GM12878 (cell line): ENCODE results near the gene MYBPC2. TPM values are rescaled to one million over a fixed set of nuclear protein-coding genes. Genes with fewer than 3 reads are reported as not detected.

ENCODE experiments used
- CBFB ChIP-seq: IDR thresholded peaks from 2 replicates; pipeline ENCODE4 v1.6.1; 2016; ENCODE audit warnings: antibody characterized with exemption, low read depth
- CREB1 ChIP-seq: IDR thresholded peaks from 2 replicates; pipeline ENCODE4 v1.6.1; 2012; ENCODE audit warnings: low read depth, mild to moderate bottlenecking, inconsistent platforms
- EGR1 ChIP-seq, 2 experiments: IDR thresholded peaks; 1 replicate in 1 of 2; 2 replicates in 1 of 2; pipeline ENCODE4 v1.6.1; 2011 to 2012; ENCODE audit warnings: low read depth in 2 of 2, low read length in 2 of 2, borderline replicate concordance in 1 of 2, mild to moderate bottlenecking in 1 of 2, moderate library complexity in 1 of 2
- MEF2A ChIP-seq: IDR thresholded peaks from 2 replicates; pipeline ENCODE4 v1.6.1; 2011; ENCODE audit warnings: low read depth, mild to moderate bottlenecking, low read length, moderate library complexity; ENCODE audit not compliant: insufficient read depth
- PAX5 ChIP-seq: IDR thresholded peaks from 2 replicates; pipeline ENCODE4 v1.6.1; 2011; ENCODE audit warnings: low read depth, low read length, borderline replicate concordance
- SMAD5 ChIP-seq: IDR thresholded peaks from 2 replicates; pipeline ENCODE4 v1.6.1; 2016; ENCODE audit warnings: antibody characterized with exemption, low read depth
- ZBTB11 ChIP-seq: fragments of 450-650 bp; formaldehyde crosslinking; IDR thresholded peaks from 2 replicates; pipeline ENCODE4 v1.5.0; 2022; ENCODE audit warnings: mild to moderate bottlenecking, missing genetic modification characterization
- polyA plus RNA-seq, 11 experiments: library from polyadenylated mRNA; depleted of rRNA in 4 of 11; unstranded in 6 of 11; stranded (reverse) in 5 of 11; fragments of >200 nt; fragmentation: Nextera tagmentation in 4 of 11; fragmentation: Illumina TruSeq in 1 of 11; extraction: Ambion mirVana in 4 of 11; extraction: Trizol in 1 of 11; gene quantifications; 1 replicate in 1 of 11; 2 replicates in 10 of 11; pipeline versions ENCODE4 v1.2.1 to v1.2.3, GENCODE V29; 2011 to 2016; ENCODE audit warnings: inconsistent platforms in 2 of 11, missing spikeins in 2 of 11, low read depth in 1 of 11
- total RNA-seq, 4 experiments: library from RNA; depleted of rRNA in 3 of 4; stranded (reverse); fragments of >200 nt in 3 of 4; fragmentation: Illumina TruSeq in 1 of 4; extraction: Trizol in 1 of 4; gene quantifications; 2 replicates each; pipeline versions ENCODE4 v1.2.1 to v1.2.3, GENCODE V29; 2013 to 2021
- TF ChIP-seq, protein P1 (sequence below): fragments of 450-650 bp; IDR thresholded peaks from 2 replicates; pipeline ENCODE4 v1.6.1; 2016; ENCODE audit warnings: mild to moderate bottlenecking, moderate library complexity, borderline replicate concordance

MYBPC2 gene
- total and polyA plus RNA-seq, 10 of the 15 experiments (the other 5 are each of a cell fraction or from before 2014, with no cell fraction given) = 0.09 to 2.6 (median 0.61) TPM

- TF ChIP-seq ZBTB11 (CRISPR knock-in tag) (no peak), MEF2A (no peak), EGR1 (IDR thresholded peaks at IDR 0.05; ENCODE audit: borderline replicate concordance in 1 of 2, low read depth in 2 of 2, low read length in 2 of 2) (0 out of 3 replicates have a peak, but pooled peaks of 1 of the 2 experiments have one; percentile 59), CREB1 (no peak), SMAD5 (no peak), PAX5 (no peak), CBFB (no peak)
- TF ChIP-seq, protein P1, sequence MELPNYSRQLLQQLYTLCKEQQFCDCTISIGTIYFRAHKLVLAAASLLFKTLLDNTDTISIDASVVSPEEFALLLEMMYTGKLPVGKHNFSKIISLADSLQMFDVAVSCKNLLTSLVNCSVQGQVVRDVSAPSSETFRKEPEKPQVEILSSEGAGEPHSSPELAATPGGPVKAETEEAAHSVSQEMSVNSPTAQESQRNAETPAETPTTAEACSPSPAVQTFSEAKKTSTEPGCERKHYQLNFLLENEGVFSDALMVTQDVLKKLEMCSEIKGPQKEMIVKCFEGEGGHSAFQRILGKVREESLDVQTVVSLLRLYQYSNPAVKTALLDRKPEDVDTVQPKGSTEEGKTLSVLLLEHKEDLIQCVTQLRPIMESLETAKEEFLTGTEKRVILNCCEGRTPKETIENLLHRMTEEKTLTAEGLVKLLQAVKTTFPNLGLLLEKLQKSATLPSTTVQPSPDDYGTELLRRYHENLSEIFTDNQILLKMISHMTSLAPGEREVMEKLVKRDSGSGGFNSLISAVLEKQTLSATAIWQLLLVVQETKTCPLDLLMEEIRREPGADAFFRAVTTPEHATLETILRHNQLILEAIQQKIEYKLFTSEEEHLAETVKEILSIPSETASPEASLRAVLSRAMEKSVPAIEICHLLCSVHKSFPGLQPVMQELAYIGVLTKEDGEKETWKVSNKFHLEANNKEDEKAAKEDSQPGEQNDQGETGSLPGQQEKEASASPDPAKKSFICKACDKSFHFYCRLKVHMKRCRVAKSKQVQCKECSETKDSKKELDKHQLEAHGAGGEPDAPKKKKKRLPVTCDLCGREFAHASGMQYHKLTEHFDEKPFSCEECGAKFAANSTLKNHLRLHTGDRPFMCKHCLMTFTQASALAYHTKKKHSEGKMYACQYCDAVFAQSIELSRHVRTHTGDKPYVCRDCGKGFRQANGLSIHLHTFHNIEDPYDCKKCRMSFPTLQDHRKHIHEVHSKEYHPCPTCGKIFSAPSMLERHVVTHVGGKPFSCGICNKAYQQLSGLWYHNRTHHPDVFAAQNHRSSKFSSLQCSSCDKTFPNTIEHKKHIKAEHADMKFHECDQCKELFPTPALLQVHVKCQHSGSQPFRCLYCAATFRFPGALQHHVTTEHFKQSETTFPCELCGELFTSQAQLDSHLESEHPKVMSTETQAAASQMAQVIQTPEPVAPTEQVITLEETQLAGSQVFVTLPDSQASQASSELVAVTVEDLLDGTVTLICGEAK = no peak
Observed at GRCh38 chr19:50475736-50476223, 43.1 kb downstream of the MYBPC2 start (continued).
